CD4-positive, alpha-beta T cell treated with Interleukin-2 at 100 ng/mL for 4 hours (primary cell): Measurements from ENCODE around the gene CHD5.

Source experiments
- DNase-seq: peaks from one replicate; pipeline ENCODE4 v3.0.0-alpha.2; 2020; ENCODE audit warnings: low spot score

The CHD5 gene

DNA sequence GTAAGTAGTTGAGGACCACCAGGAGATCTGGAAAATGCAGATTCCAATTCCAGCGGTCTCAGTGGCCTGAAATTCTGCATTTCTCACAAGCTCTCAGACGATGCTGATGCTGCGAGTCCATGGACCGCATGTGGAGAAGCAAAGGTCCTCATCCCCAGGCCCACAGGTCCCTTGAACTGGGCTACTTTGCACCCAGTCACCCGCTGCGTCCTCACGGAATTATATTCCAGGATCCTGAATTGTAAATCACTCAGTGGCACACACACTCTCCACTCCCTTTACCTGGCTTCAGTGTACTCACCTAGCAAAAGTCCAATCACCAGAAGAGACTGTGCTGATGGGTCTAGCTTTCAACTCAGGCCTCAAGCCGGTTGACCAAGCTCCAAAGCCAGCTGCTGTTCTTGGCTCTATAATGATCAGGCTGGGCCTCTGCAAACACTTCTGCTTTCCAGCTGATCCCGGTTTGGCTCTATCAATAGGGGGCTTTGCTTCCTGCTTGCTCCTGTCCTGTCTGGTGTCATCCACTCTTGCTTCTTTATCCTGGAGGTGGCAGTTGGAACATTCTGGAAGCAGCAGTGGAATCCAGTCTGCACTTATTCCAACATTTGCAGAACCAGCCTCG lies 20.2 kb upstream of the CHD5 start:
- no peak for DNase-seq

DNA sequence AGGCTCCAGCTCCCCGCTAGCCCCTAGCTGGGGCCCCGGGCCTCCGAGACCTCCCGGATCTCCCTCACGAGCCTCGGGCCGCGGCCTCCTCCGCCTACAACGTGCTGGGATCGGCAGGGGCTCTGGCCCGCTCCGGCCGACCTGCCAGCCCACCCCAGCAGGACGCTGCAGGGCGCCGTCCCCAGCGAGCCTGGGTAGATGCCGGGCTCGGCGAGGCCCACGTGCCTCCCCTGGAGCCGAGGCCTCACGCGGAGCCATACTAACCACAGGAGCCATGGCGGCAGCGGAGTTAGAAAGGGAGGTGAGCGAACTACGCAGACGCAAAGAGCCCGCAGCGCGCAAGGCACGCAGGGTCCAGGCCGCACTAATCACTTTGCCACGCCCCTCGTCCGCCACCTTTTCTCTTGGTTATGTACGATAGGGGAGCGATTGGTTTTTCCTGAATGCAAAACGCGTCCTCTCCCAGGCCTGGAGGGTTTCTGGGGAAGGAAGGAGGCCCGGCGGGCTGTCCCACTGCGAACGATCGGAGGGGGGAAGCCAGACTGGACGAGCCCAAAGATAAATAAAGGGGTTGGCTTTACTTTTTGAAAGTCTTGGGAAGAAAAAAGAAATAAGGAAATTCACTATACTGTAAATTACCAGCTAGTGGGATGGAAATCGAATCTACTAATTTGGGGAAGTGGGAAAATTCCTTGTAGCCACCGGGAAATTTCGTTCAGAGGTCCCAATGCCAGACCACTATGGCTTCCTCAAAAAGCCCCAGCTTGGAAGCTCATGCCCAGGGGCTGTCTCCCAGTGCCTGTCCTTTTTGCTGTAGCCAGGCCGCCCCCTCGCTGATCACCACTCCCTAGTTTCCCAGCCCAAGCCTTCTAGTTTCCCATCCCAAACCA lies 19.4 kb upstream of the CHD5 start, which contains the start of gene RPL22:
Gene RPL22, minus strand, starts transcription at position 298 of the 890 bp plus-strand sequence. Its CDS starts 22 bp downstream, at position 276.
- DNase-seq, result peak; percentile 99

DNA sequence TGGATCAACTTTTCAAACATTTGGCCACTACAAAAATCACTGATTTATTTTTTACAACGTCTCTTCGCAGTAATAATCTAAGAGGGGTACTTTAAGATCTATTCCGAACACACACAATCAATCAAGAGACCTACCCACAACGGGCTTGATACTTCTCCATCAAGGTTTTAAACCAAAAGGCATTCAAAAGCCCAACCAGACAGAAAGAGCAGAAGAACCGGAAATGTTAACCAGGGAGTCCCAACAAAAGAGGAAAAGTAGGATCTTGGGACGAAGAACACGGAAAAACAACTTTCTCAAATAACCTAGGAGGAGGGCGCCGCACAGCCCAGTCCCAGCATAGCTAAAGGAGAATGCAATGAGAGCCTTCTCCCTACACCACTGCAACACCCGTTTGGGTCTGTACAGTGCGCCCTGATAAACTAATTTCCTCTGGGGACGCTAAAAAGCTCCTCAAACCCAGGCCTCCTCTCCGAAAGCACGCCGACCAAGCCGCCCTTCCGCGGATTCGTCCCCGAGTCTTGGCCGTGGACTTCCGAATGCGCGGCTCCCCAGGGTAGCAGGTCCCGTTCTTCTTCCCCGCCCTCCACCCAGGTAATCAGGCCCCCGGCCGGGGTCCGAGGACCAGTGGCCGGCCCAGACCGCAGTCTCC lies 18.7 kb upstream of the CHD5 start:
- DNase-seq, result no peak

DNA sequence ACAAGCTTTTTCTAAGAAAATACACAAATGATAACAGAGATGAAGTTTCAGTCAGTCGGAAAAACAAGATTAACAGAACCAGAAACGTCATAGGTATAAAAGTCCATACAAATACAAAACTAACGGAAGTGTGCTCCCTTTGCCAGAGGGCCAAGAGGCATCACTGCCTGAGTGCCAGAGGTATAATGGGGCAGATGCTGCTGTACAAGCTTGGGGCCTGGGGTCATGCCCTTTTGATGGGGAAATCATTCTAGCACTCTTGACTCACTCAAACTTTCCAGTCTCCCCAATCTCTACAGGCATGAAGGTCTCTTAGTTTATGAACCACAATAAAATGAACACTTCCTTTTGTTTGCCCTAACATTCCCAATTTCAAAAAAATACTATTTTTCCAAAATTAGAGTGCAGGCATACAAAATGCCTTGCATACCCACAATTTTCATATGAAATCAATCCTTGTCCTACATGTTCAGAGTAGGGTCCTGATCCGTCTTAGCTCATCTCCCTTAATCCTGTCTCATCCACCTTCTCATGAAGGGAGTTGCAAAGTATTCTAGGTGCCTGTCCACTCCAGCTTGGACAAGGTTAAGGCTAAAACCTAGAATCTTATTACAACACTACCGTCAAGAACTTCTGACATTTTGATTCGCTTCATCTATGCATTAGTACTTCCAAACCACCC lies 17.8 kb upstream of the CHD5 start:
- DNase-seq, result no peak

DNA sequence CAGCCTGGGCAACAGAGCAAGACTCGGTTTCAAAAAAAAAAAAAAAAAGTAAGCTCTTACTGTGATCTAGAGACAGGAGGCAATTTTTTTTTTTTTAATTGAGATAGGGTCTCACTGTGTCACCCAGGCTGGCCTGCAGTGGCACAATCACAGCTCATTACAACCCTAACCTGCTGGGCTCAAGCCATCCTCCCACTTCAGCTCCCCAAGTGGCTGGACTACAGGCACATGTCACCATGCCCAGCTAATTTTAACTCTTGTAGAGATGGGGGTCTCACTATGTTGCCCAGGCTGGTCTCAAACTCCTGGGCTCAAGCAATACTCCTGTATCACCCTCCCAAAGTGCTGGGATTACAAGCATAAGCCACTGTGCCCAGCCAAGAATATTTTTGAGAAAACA lies 11.8 kb upstream of the CHD5 start:
- no peak for DNase-seq

DNA sequence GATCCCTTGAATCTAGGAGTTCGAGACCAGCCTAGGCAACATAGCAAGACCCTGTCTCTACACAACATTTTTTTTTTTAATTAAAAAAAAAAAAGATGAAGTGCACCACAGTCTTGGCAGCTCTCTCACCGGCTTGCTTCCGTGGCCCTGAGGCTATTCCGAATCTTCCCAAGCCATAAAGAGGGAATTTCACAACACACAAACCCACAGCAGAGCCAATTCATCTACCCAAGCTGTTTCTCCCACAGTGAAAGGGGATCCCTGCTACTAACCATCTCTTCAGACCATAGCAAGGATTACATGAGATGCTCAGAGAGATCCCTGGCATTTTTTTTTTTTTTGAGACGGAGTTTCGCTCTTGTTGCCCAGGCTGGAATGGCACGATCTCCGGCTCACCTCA lies 8.3 kb upstream of the CHD5 start:
- no peak for DNase-seq

DNA sequence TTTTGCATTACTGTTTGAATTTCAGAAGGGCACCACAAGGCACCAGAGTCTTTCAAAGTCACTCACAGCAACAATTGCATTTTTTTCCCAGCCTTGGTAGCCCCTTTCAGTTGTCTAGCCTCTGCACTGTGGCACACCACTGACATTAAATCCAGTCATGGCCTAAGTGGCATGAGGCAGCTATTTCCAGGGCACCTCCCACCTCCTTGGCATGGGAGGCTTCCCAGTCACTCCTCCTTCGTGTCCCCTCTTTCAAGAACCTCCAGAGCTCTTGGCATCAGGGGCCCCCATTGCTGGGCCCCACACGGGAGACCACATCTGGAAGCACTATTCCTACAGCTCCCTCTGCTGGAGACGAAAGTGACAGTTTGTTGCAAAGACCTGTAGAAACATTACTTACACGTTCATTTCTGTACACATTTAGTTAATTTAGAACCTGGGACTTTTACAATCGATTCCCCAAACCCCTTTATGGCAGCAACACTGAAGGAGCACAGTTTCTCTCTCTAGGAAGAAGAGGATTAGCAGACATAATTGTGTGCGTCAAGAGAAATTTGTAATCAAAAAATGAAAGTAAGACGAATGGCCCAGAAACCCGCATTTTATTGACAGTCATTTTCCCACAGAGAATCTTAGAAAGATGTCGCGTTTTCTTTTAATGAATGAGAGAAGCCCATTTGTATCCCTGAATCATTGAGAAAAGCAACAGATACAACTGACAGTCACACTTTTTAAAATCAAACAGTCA lies 5.7 kb upstream of the CHD5 start:
- peak; percentile 36 for DNase-seq

DNA sequence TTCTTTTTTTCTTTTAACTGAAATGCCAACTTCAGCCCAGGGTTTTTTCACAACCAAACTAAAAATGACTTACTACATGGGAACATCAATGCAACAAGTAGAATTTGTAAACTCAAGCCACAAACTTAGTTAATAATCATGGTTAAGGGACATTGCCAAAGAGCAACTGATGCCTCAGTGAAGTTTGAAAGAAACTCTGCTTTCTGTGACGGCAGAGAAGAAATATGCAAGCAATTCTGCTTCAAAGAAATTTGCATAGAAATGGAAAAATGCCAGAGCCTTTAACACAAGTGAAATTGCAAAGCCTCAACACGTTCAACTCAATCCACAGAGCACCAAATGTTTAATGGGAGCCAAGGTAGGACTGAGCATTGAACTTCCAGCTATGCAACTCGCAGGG lies 5.0 kb upstream of the CHD5 start:
- no peak for DNase-seq

DNA sequence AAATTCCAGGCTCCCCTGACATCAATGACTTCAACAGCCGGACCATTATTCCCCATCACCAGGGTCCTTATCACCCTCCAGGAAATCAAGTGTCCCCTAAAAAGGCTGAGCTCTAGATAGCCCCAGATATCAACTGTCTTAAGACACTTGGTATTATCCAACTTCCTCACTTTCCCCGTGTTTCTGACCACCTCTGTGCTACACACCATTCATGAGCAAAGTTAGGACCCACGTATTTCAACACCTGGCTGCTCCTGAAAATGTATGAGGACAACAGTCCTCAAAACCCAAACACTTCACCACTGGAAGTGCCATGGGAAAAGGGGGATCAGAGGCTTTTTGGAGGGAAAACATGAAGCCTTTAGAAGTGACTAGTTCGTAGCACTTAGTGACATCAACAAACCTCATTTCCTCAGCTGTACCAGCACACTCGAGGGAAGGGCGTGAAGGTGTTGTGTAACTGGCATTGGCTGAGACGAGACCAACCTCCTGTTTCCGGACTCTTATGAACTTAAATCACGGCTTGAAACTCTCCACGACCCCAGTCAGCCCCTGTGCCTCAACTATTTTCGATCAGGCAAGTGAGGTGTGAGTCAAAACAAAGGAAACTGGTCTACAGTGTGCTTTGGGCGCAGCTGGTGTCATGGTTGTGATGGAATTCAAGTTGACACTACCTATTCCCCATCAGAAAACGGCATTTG lies 4.1 kb upstream of the CHD5 start:
- DNase-seq, result no peak

DNA sequence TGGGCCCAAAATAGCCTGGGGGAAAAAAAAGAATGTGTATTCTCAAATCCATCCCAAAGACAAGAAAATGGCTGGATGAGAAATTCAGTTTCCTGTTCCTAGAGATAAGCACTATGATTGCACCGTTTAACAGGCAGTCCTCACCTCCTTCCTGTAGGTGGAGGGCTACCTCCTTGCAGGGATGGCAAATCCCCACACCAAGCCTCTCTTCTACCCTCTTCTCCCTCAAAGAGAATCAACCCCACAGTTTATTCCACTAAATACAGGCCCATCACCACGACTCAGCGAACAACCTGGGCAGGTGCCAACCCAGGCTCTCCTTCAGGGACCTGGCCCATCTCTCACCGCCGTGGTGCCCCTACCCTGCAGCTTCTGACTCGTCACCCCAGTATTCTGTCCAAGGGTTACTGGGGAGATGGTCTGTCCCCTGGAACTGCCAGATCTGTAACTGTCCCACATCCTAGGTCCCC lies 3.4 kb upstream of the CHD5 start:
- DNase-seq, result no peak

DNA sequence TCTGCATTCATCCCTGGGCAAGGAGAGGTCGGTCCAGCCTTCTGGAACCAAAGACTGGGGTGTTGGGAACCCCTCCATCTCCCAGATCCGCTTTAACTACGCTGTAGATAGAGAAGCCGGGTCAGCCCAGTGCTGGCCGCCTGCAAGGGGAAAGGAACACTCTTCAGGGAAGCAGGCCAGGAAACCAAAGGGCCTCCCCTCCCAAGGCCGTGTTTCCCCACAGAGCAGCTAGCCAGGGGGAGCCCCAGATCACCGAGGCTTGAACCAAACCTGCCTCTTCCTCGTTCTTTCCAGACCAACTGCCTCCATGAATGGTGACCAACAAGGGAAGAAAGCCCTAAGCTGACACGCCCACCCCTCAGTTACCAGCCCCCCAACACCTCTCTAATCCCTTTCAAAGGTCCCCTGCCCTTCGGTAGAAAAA lies 1.2 kb upstream of the CHD5 start:
- DNase-seq, result no peak

DNA sequence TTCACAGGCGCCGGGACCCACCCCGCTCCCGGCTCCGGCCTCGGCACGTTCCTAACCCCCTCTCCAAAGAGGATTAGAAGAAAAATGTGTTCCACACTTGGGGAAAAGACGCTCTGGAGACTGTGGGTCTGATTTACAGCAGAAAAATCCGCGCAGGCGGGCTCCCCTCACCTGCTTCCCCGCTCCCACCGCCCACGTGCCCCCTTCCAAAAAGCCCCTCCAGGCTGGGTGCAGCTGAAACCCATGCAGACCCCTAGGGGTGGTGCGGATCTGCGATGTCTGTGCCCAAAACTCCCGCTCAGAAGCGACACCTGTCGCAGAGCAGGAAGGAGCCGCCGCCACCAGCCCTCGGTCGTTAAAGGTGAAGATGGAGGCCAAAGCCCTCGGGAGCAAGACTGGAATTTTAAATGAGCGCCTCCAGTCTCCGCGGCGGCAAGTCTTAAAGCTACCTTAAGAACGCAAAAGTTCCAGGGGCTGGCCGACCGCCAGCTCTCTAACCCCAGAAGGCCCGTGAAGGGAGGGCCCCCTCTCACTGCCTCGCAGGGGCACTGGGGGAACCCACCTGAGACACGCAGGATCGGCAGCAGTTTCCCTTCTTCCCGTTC lies 688 bp upstream of the CHD5 start:
- DNase-seq, result no peak

DNA sequence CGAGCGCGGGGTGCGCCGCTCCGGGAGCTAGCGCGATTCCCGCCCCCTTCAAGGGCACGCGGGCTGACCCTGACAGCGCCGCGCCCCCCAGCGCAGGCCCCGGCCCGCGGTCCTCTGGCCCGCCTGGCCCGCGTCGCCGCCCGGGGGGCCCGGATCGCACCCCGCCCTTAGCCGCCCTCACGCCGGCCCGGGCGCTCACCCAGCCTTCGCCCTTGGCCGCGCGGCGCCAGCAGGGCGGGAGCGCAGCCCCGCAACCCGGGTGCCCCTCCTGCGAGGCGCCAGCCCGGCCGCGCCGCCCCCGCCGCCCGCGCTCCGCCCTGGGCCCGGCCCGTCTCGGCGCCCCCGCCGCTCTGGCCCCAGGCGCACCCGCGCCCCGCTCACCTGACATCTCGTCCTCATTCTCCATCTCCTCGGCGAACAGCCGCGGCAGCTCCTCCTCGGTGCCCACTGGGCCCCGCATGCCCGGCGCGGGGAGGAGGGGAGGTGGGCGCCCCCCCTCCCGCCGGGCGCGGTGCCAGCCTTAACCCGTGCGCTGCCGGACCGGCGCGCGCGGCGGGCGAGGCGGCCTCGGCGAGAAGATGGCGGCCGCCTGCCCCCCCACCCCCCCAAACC lies 451 bp downstream of the CHD5 start:
- DNase-seq, result no peak

DNA sequence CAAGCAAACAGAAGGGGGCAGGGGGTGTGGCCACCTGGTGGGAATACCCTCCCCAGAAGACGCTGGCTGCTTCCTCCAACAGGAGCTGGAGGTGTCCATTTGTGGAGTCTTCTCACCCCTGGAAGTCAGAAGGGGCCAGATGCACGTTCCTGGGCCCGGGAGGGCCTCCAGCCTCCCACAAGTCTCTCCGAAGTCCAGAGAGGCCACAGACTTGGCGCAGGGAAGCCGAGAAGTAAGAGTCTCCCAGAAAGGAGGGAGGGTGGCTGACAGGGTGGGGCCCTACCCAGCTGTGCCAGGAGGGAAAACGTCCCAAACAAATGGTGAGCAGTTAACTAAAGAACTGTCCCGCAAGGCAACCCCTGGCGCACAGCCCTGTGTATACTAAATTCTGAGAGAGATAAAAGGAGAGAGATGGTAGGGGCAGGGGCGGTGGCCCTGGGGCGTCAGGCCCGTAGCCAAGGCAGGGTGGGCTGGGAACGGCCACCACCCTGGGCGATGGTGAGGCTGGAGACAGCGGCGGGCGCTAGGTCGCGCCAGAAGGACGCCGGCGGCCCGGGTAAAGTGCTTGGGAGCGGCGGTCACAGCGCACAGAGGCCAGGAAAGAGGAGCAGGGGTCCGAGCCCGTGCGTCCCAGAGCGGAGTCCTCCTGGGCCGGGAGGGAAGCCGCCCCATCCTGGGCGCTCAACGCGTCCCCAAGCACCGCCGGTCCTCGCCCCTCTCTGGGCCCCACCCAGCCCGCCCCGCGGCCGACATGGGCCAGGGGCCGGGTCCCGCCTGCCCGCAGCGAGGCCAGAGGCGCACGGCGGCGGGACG lies 1.2 kb downstream of the CHD5 start:
- DNase-seq, result no peak

DNA sequence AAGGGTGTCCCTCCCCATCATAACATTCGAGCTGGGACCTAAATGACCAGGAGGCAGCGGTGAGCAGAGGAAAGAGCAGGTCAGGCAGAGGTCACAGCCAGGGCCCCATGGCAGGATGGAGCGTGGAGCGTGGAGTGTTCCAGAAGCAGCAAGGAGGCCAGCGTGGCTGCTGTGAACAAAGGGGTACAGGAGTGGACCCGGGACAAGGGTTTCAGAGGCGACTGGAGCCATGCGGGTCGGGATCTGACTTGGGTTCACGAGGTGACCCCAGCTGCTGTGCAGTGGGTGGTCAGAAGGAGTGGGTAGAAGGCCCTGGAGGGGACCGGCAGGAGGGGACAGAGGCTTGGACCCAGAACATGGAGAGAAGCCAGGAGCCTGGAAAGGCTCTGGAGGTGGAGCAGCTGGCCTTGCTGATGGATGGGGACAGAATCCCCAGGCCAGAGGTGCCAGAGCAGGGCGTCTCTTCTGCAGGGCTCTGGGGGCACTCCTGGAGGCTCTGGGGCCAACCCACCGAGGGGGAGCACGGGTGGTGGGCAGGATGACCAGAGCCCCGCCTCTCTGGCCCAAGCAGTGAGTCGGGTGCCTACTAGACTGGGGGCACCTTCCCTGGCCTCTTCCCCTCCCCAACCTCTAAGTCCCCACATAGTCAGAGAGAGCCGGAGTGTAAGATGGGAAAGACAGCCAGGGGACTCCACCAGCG lies 2.3 kb downstream of the CHD5 start:
- no peak for DNase-seq

DNA sequence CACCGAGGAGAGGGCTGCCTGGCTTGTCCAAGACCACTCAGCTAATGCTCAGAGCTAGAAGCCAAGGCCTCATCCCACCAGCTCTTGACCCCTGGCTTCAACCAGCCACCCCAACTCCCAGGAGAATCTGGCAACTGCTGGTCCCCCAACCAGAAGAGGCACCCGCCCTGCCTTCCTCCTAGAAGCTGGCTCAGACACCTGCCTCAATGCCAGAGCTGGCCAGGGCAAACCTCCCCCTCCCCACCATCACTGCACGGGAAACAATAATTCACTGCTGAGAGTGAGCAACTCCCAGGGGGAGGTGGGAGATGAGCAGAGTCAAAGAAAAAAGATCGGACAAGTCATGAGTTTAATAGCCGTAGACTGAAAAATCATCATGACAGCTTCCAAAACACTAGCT lies 3.3 kb downstream of the CHD5 start:
- no peak for DNase-seq

DNA sequence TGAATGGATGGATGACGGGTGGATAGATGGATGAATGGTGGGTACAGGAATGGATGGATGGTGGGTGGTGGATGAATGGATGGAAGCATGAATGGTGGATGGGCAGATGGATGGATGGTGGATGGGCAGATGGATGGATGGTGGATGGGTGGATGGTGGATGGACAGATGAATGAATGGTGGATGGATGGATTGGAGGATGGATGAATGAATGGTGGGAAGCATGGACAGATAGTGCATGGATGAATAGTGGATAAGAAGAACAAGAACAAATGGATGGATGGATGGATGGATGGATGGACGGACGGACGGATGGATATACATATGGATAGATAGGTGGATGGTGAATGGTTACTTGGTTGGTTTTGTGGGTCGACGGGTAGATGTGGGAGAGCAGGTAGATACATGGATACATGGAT lies 4.7 kb downstream of the CHD5 start:
- no peak for DNase-seq

DNA sequence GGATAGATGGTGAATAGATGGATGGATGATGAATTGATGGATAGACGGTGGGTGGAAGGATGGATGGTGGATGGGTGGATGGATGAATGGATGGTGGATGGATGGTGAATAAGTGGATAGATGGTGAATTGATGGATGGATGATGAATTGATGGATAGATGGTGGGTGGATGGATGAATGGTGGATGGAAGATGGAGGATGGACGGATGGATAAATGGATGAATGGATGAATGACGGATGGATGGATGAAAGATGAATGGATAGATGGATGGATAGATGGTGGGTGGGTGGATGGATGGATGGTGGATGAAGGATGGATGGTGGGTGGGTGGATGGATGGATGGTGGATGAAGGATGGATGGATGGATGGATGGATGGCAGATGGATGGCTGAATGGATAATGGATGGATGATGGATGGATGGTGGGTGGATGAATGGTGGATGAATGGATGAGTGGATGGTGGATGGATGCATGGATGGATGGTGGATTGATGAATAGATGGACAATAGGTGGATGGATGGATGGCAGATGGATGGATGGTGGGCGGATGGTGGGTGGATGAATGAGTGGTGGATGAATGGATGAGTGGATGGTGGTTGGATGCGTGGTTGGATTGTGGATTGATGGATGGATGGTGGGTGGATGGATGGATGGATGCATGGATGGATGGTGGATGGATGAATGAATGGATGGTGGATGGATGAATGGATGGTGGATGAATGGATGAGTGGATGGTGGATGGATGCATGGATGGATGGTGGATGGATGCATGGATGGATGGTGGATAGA lies 5.3 kb downstream of the CHD5 start:
- DNase-seq, result no peak
